Mesothelial cell of epicardium (in vitro differentiated cells): ENCODE data around the gene CREB3L2. TPM values are rescaled to one million over a fixed set of nuclear protein-coding genes. Genes with fewer than 3 reads are reported as not detected.

ENCODE experiments used
- DNase-seq, 2 experiments: peaks; one replicate each; pipeline ENCODE4 v3.0.0; 2021; ENCODE audit warnings: low spot score in 2 of 2; ENCODE audit not compliant: unreplicated experiment in 2 of 2
- H3K27ac Mint-ChIP-seq: 2 replicates; pipeline ENCODE4 v1.8.0; 2021; ENCODE audit warnings: mixed read lengths
- H3K27me3 Mint-ChIP-seq: 2 replicates; pipeline ENCODE4 v1.8.0; 2021; ENCODE audit warnings: low read depth, mixed read lengths
- H3K36me3 Mint-ChIP-seq: 2 replicates; pipeline ENCODE4 v1.8.0; 2021; ENCODE audit warnings: mixed read lengths
- H3K4me1 Mint-ChIP-seq: 2 replicates; pipeline ENCODE4 v1.8.0; 2021; ENCODE audit warnings: mixed read lengths
- H3K4me3 Mint-ChIP-seq: 2 replicates; pipeline ENCODE4 v1.8.0; 2021; ENCODE audit warnings: mild to moderate bottlenecking, moderate library complexity, mixed read lengths
- H3K9me3 Mint-ChIP-seq: 2 replicates; pipeline ENCODE4 v1.8.0; 2021; ENCODE audit warnings: mixed read lengths
- total RNA-seq: library from RNA; stranded (reverse); gene quantifications from 3 replicates; pipeline ENCODE4 v1.2.1, GENCODE V29; 2021
- TF ChIP-seq, protein P1 (sequence below): fragments of 200-600 bp; sonication (generic); IDR thresholded peaks from one replicate; pipeline ENCODE4 v1.5.0; 2021; ENCODE audit warnings: antibody characterized with exemption; ENCODE audit not compliant: unreplicated experiment

CREB3L2 gene
- total RNA-seq, 1 donor from 2014 or later = 80.4 TPM

DNA sequence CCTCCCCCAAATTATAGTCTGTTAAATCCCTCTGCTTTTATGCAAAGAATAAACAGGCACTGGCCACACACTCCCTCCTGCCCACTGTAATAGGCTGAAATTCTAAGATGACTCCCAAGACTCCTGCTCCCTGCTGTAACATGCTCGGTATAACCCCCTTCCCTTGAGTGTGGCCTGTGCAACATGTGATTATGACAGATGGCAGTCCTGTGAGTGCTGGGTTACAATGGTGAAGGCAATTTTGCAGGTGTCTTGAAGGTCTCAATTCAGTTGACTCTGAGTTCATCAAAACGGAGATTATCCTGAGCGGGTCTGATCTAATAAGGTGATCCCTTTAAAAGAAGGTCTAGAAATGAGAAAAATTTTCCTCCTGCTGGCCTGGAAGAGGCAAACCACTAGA is 55.9 kb downstream of the CREB3L2 start:
- H3K36me3 Mint-ChIP-seq = no peaks in the 10 kb centered on the region
- no peaks in the 10 kb centered on the region for H3K27me3 Mint-ChIP-seq
- H3K9me3 Mint-ChIP-seq = no peaks in the 10 kb centered on the region
- peaks cover 35% of the 10 kb centered on the region for H3K4me1 Mint-ChIP-seq
- DNase-seq = no peak
- TF ChIP-seq, protein P1, sequence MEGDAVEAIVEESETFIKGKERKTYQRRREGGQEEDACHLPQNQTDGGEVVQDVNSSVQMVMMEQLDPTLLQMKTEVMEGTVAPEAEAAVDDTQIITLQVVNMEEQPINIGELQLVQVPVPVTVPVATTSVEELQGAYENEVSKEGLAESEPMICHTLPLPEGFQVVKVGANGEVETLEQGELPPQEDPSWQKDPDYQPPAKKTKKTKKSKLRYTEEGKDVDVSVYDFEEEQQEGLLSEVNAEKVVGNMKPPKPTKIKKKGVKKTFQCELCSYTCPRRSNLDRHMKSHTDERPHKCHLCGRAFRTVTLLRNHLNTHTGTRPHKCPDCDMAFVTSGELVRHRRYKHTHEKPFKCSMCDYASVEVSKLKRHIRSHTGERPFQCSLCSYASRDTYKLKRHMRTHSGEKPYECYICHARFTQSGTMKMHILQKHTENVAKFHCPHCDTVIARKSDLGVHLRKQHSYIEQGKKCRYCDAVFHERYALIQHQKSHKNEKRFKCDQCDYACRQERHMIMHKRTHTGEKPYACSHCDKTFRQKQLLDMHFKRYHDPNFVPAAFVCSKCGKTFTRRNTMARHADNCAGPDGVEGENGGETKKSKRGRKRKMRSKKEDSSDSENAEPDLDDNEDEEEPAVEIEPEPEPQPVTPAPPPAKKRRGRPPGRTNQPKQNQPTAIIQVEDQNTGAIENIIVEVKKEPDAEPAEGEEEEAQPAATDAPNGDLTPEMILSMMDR = no peak
- no peak overlapping the region for H3K4me3 Mint-ChIP-seq
- peak overlapping the region; percentile 81 for H3K27ac Mint-ChIP-seq

DNA sequence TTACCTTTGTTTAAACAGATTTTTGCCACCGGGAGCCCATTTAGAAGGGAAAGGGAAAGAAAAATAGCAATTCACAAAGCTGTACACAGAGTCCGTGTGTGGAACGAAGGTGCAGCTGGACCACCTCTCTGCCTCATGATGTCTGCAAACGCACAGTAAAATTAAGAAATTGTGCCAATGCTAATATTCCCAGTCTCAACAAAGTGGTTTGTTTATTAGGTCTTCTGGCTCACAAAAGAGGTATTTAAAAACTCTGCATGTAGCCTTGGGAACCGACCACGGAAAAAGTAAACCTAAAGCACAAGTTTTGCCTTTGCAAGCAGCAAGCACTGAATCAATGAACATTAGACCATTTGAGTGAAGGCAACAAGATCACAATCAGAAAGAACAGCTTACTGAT is 57.7 kb downstream of the CREB3L2 start:
- Mint-ChIP-seq H3K36me3 (no peaks in the 10 kb centered on the region), H3K4me3 (no peak overlapping the region), H3K27ac (peak overlapping the region; percentile 35), H3K27me3 (no peaks in the 10 kb centered on the region), H3K4me1 (peaks cover 50% of the 10 kb centered on the region), H3K9me3 (no peaks in the 10 kb centered on the region)
- DNase-seq = no peak
- TF ChIP-seq, protein P1 = no peak

DNA sequence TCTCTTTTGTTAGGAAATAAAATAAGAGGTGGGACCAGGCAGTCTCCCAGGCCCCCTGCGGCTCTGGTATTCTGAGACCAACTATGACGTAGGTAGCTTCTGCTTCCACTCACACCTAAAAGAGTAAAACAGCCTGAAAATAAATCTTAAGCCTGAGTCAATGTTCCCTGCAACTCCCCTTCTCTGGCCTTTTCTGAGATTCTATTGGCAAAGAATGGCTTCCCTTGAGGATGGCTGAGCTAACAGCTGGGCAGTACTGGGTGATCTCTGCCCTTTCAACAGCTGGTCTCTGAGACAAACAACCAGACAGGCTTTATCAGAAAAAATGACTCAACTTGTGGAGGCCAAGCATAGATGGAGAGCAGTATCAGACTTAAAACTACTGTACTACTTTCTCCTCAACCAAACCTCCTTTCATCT is 58.7 kb downstream of the CREB3L2 start:
- no peak overlapping the region for H3K4me3 Mint-ChIP-seq
- no peaks in the 10 kb centered on the region for H3K27me3 Mint-ChIP-seq
- no peak overlapping the region for H3K27ac Mint-ChIP-seq
- H3K36me3 Mint-ChIP-seq = no peaks in the 10 kb centered on the region
- TF ChIP-seq, protein P1 = no peak
- DNase-seq = no peak
- peaks cover 50% of the 10 kb centered on the region for H3K4me1 Mint-ChIP-seq
- H3K9me3 Mint-ChIP-seq = no peaks in the 10 kb centered on the region

DNA sequence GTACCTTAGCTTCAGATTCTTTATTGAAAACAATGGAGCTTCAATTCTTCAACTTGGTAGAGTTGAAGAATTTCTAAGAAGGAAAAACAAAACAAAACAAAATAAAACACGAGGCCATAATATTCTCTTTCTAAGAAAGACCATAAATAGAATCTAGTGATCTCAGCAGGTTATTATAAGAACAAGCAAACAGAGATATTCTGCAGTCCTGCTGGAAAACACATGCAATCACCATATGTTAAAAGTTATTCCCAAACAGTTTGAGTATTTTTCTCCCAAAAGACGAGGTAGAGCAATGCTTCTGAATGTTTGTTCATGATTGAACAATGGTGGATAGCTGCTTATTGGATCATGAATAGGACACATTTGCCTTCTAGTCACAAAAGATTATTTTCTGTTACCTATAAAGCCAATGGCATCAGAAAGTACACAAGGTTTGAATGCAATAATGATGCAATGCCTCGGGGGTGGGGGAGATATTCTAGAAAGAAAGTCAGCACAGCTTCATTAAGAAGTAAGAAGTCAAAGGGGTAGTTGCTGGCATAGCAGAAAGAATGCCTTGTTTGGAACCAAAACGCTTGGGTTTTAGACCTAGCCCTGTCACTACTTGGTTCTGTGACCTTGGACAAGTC is 59.3 kb downstream of the CREB3L2 start:
- peaks cover 50% of the 10 kb centered on the region for H3K4me1 Mint-ChIP-seq
- peak overlapping the region; percentile 92 for H3K27ac Mint-ChIP-seq
- no peak for DNase-seq
- H3K27me3 Mint-ChIP-seq = no peaks in the 10 kb centered on the region
- no peaks in the 10 kb centered on the region for H3K9me3 Mint-ChIP-seq
- TF ChIP-seq, protein P1 = no peak
- no peak overlapping the region for H3K4me3 Mint-ChIP-seq
- H3K36me3 Mint-ChIP-seq = no peaks in the 10 kb centered on the region

DNA sequence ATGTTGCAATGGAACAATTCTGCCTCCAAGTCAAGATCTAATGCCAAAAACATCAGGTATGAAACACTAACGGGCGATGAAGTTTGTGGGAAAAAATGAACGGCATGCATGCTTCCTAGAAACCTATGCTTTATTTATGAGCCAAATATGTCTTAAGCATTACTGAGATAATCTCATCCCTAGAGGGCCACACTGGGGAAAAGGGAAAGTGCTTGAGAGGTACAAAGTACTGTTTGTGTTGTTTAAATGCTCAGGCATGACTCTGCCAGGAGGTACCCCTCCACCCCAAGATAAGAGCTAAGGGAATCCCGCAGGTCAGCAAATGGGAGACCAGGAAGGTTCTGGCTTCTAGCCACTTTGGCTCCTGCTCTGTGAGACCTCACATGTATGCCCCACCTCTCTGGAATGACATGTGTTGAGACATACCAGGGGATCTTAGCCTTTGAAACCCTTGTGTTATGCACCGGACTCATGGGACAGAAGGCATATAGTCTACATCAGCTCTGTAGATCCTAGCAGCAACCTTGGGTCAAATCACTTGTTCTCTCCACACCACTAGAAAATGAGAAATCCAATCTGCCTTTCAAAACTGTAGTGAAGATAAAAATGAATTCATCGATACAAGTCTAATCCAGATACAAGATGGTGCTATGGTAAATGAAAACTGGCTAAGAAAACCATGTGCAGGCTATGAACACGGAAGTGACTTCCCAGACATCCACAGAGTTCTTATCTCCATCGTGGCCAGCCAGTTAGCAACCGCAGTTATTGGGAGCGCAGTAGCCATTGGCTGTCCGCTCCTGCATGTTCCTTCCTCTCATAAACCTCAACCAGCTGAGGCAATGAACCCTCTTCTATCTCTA is 61.0 kb downstream of the CREB3L2 start:
- DNase-seq = no peak
- H3K9me3 Mint-ChIP-seq = no peaks in the 10 kb centered on the region
- H3K27ac Mint-ChIP-seq = peak overlapping the region; percentile 92
- H3K4me1 Mint-ChIP-seq = peaks cover 59% of the 10 kb centered on the region
- H3K27me3 Mint-ChIP-seq = no peaks in the 10 kb centered on the region
- H3K36me3 Mint-ChIP-seq = no peaks in the 10 kb centered on the region
- TF ChIP-seq, protein P1 = no peak
- H3K4me3 Mint-ChIP-seq = no peak overlapping the region
